Endothelial cell of umbilical vein (primary cell): Measurements from ENCODE around the gene GPLD1. TPM values are rescaled to one million over a fixed set of nuclear protein-coding genes. Genes with fewer than 3 reads are reported as not detected.

Experiments used
- BruUV-seq: library from RNA; stranded (reverse); fragments of 400-500 nt; replicated peaks from 2 replicates; lab custom pipeline; 2021; lab: Mats Ljungman, UMichigan
- CTCF ChIA-PET: fragments of 300-600, 350-600 bp; sonication (Branson Sonifier 250); formaldehyde crosslinking; loops from one replicate; lab custom pipeline; 2021; ENCODE audit warnings: antibody characterized with exemption, inconsistent platforms; lab: Charles Lee
- POLR2A ChIA-PET: fragments of 300-600, 350-600 bp; sonication (Branson Sonifier 250); formaldehyde crosslinking; loops from one replicate; lab custom pipeline; 2021; ENCODE audit warnings: antibody characterized with exemption, inconsistent platforms; lab: Charles Lee
- DNase-seq: peaks from one replicate; pipeline ENCODE4 v3.0.0-alpha.2; 2011; ENCODE audit warnings: low read depth, low spot score
- FAIRE-seq: peaks from 2 replicates; lab custom pipeline; 2011; peaks lifted over from hg19 to GRCh38; lab: Jason Lieb, UNC
- H2AFZ ChIP-seq: 2 replicates; pipeline ENCODE4 v1.6.0; 2012; ENCODE audit warnings: low read depth, low read length, control low read depth, inconsistent platforms
- H3K27ac ChIP-seq: 2 replicates; pipeline ENCODE4 v1.5.1; 2011; ENCODE audit warnings: low read depth, mild to moderate bottlenecking, control low read depth, low read length, moderate library complexity; ENCODE audit not compliant: insufficient read depth
- H3K27me3 ChIP-seq, 2 experiments: 2 replicates each; pipeline versions ENCODE4 v1.6.0 to v1.6.1; 2011; ENCODE audit warnings: low read length in 2 of 2, mixed read lengths in 1 of 2; ENCODE audit not compliant: control insufficient read depth in 2 of 2, insufficient read depth in 2 of 2
- H3K36me3 ChIP-seq, 2 experiments: 2 replicates in 1 of 2; 3 replicates in 1 of 2; pipeline ENCODE4 v1.5.1; 2011; ENCODE audit warnings: low read length in 2 of 2, mild to moderate bottlenecking in 1 of 2, moderate library complexity in 1 of 2; ENCODE audit not compliant: control insufficient read depth in 2 of 2, insufficient read depth in 2 of 2; ENCODE audit errors: extremely low read depth in 1 of 2
- H3K4me1 ChIP-seq: 3 replicates; pipeline ENCODE4 v1.5.1; 2011; ENCODE audit warnings: mild to moderate bottlenecking, low read length; ENCODE audit not compliant: control insufficient read depth, insufficient read depth; ENCODE audit errors: extremely low read depth
- H3K4me2 ChIP-seq: 2 replicates; pipeline ENCODE4 v1.6.1; 2011; ENCODE audit warnings: low read length, control low read depth, mixed read lengths; ENCODE audit not compliant: insufficient read depth
- H3K4me3 ChIP-seq, 3 experiments: fragments of 200-600 bp in 1 of 3; sonication (generic), shearing (Covaris generic) in 1 of 3; replicated peaks in 1 of 3; 2 replicates each; pipeline ENCODE4 v1.5.1; 2011 to 2016; ENCODE audit warnings: control low read depth in 3 of 3, low read length in 3 of 3, mild to moderate bottlenecking in 2 of 3, inconsistent platforms in 1 of 3, low read depth in 1 of 3, moderate library complexity in 1 of 3; ENCODE audit not compliant: insufficient read depth in 1 of 3
- H3K79me2 ChIP-seq: 2 replicates; pipeline ENCODE4 v1.6.0; 2012; ENCODE audit warnings: low read length, inconsistent platforms; ENCODE audit not compliant: control insufficient read depth, insufficient read depth
- H3K9ac ChIP-seq: replicated peaks from 2 replicates; pipeline ENCODE3; 2011; ENCODE audit warnings: low read length, control low read depth; ENCODE audit not compliant: insufficient read depth; ENCODE audit errors: extremely low read depth
- H3K9me1 ChIP-seq: replicated peaks from 3 replicates; pipeline ENCODE4 v1.6.0; 2011; ENCODE audit warnings: mild to moderate bottlenecking, low read length; ENCODE audit not compliant: control insufficient read depth, insufficient read depth; ENCODE audit errors: extremely low read depth
- H3K9me3 ChIP-seq: replicated peaks from 2 replicates; pipeline ENCODE4 v1.5.1; 2012; ENCODE audit warnings: low read length, inconsistent platforms; ENCODE audit not compliant: control insufficient read depth, insufficient read depth
- H4K20me1 ChIP-seq: replicated peaks from 2 replicates; pipeline ENCODE3; 2011; ENCODE audit warnings: mild to moderate bottlenecking, low read length; ENCODE audit not compliant: control insufficient read depth, insufficient read depth; ENCODE audit errors: extremely low read depth
- EZH2 ChIP-seq: IDR thresholded peaks from 2 replicates; pipeline ENCODE4 v1.6.1; 2012; ENCODE audit warnings: borderline replicate concordance, low read depth, mild to moderate bottlenecking, moderate library complexity, low read length, inconsistent platforms; ENCODE audit not compliant: severe bottlenecking
- FOS ChIP-seq: IDR thresholded peaks from 2 replicates; pipeline ENCODE4 v1.6.1; 2011; ENCODE audit warnings: mild to moderate bottlenecking, low read length, moderate library complexity, borderline replicate concordance; ENCODE audit not compliant: insufficient read depth
- GATA2 ChIP-seq: IDR thresholded peaks from 2 replicates; pipeline ENCODE4 v1.7.0; 2011; ENCODE audit warnings: low read depth, mild to moderate bottlenecking, moderate library complexity, mixed read lengths, low read length; ENCODE audit not compliant: insufficient read length, insufficient read depth
- JUN ChIP-seq: IDR thresholded peaks from 2 replicates; pipeline ENCODE4 v1.6.1; 2011; ENCODE audit warnings: borderline replicate concordance, low read depth; ENCODE audit not compliant: insufficient read length, insufficient read depth
- MYC ChIP-seq: IDR thresholded peaks from one replicate; pipeline ENCODE4 v1.6.1; 2011; ENCODE audit warnings: mild to moderate bottlenecking, low read depth, low read length
- POLR2A ChIP-seq: IDR thresholded peaks from 2 replicates; pipeline ENCODE4 v1.6.1; 2012; ENCODE audit warnings: low read depth, mild to moderate bottlenecking, control low read depth, low read length
- POLR2AphosphoS5 ChIP-seq: IDR thresholded peaks from 2 replicates; pipeline ENCODE4 v1.6.1; 2012; ENCODE audit warnings: low read depth, mild to moderate bottlenecking, control low read depth, low read length, moderate library complexity; ENCODE audit not compliant: insufficient read depth
- dilution Hi-C: fragments of 300-500 bp; cut with MboI; formaldehyde crosslinking; loops from one replicate; pipeline ENCODE4 v1.15.0; 2019; ENCODE audit warnings: low sequenced_read_pairs; ENCODE audit not compliant: extremely low pct_ligation_motif_present
- intact Hi-C: fragments of 100-400 bp; cut with micrococcal nuclease; formaldehyde crosslinking; loops from one replicate; pipeline ENCODE4 v1.10.0; 2022
- polyA plus RNA-seq, 4 experiments: library from polyadenylated mRNA; depleted of rRNA in 3 of 4; stranded (reverse) in 3 of 4; unstranded in 1 of 4; fragments of >200 nt; gene quantifications; 2 replicates each; pipeline versions ENCODE4 v1.2.1 to v1.2.3, GENCODE V29; 2011 to 2012; ENCODE audit warnings: missing spikeins in 1 of 4
- total RNA-seq: library from RNA; stranded (reverse); gene quantifications from 2 replicates; pipeline ENCODE4 v1.2.3, GENCODE V29; 2021
- TF ChIP-seq, protein P1 (sequence below): IDR thresholded peaks from 2 replicates; pipeline ENCODE4 v1.6.1; 2011; ENCODE audit not compliant: insufficient read depth, insufficient read length
- TF ChIP-seq, protein P2 (sequence below), 2 donors: IDR thresholded peaks; 1 replicate in 1 of 2; 2 replicates in 1 of 2; pipeline ENCODE4 v1.5.1; 2011; ENCODE audit warnings: low read length in 2 of 2, mild to moderate bottlenecking in 2 of 2, moderate library complexity in 2 of 2, control low read depth in 1 of 2, inconsistent platforms in 1 of 2, low read depth in 1 of 2; ENCODE audit not compliant: insufficient read depth in 1 of 2; ENCODE audit errors: extremely low read depth in 1 of 2

The GPLD1 gene
- total and polyA plus RNA-seq, 2 donors (not counting 3 experiments of a cell fraction or from before 2014, with no cell fraction given): 0.03 to 0.53 TPM

DNA sequence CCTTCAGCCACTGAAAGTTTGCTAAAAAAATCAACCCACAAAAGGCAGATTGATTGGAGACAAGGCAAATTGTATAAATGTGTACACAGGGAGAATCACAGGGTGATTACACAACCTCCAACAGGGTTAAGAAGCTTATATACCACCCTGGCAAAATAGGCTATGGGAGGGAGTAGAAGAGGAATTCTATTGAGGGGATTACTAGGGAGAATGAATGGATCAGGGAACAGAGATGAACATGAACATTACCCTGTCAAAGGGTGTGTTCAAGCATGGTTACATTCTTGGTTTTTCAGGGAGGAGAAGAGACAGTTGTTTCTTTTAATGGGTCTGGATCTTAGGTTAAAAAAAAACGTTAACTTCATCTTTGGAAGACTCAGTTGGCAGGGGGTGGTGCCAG lies 91.7 kb downstream of the GPLD1 start:
- ChIA-PET POLR2A (no interaction called here), CTCF (no interaction called here)
- no peak overlapping the region for H3K4me3 ChIP-seq
- H3K9me3 ChIP-seq: no peaks in the 10 kb centered on the region
- dilution Hi-C loops: no loop called here
- H3K9ac ChIP-seq: no peak overlapping the region
- no TSS peak for BruUV-seq
- no peaks in the 10 kb centered on the region for H3K9me1 ChIP-seq
- H3K4me1 ChIP-seq: no peaks in the 10 kb centered on the region
- H3K4me2 ChIP-seq: no peak overlapping the region
- H4K20me1 ChIP-seq: no peaks in the 10 kb centered on the region
- peaks cover 8 to 14% of the 10 kb centered on the region in 2 experiments for H3K27me3 ChIP-seq
- no peaks in the 10 kb centered on the region for H3K36me3 ChIP-seq
- no peaks in the 10 kb centered on the region for H3K79me2 ChIP-seq
- DNase-seq (no peak), FAIRE-seq (no peak)
- no peak overlapping the region for H3K27ac ChIP-seq
- TF ChIP-seq, protein P1, sequence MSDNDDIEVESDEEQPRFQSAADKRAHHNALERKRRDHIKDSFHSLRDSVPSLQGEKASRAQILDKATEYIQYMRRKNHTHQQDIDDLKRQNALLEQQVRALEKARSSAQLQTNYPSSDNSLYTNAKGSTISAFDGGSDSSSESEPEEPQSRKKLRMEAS: no peak
- no peak for TF ChIP-seq MYC
- TF ChIP-seq POLR2A: no peak
- TF ChIP-seq, protein P2, sequence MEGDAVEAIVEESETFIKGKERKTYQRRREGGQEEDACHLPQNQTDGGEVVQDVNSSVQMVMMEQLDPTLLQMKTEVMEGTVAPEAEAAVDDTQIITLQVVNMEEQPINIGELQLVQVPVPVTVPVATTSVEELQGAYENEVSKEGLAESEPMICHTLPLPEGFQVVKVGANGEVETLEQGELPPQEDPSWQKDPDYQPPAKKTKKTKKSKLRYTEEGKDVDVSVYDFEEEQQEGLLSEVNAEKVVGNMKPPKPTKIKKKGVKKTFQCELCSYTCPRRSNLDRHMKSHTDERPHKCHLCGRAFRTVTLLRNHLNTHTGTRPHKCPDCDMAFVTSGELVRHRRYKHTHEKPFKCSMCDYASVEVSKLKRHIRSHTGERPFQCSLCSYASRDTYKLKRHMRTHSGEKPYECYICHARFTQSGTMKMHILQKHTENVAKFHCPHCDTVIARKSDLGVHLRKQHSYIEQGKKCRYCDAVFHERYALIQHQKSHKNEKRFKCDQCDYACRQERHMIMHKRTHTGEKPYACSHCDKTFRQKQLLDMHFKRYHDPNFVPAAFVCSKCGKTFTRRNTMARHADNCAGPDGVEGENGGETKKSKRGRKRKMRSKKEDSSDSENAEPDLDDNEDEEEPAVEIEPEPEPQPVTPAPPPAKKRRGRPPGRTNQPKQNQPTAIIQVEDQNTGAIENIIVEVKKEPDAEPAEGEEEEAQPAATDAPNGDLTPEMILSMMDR (IDR thresholded peaks at IDR 0.05; ENCODE audit: extremely low read depth in 1 of 2, insufficient read depth in 1 of 2, low read depth in 1 of 2, low read length in 2 of 2): no peak
- TF ChIP-seq EZH2: no peak
- TF ChIP-seq FOS: no peak
- no peak for TF ChIP-seq GATA2
- no peak for TF ChIP-seq JUN
- no peak for TF ChIP-seq POLR2AphosphoS5
- intact Hi-C loops: no loop called here
- H2AFZ ChIP-seq: no peak overlapping the region
